GM21717 (cell line): ENCODE measurements around the gene C11orf58.

Experiments
- ATAC-seq: cut with Tn5 transposase; IDR thresholded peaks from one replicate; pipeline ENCODE4 v1.9.1; 2021; ENCODE audit warnings: mild to moderate bottlenecking, moderate library complexity; ENCODE audit not compliant: unreplicated experiment

The C11orf58 gene

DNA sequence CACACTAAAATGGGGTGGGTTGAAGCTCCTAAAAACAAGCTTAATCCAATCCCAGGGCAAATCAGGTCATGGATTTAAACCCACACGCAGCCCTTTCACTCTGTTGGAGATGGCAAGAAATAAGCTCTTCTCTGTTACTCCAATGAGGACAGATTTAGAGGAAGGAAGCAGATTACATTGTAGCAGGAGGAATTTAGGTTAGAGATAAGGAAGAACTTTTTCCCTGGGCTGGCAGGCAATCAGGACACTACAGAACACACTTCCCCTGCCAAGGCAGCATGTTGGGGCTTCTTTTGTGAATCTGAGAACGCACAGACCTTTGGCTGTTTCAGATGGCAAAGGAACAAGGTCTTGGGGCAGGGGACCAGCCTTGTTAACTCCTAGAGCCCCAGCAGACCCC, 46.2 kb downstream of the C11orf58 start:
- no peak for ATAC-seq

DNA sequence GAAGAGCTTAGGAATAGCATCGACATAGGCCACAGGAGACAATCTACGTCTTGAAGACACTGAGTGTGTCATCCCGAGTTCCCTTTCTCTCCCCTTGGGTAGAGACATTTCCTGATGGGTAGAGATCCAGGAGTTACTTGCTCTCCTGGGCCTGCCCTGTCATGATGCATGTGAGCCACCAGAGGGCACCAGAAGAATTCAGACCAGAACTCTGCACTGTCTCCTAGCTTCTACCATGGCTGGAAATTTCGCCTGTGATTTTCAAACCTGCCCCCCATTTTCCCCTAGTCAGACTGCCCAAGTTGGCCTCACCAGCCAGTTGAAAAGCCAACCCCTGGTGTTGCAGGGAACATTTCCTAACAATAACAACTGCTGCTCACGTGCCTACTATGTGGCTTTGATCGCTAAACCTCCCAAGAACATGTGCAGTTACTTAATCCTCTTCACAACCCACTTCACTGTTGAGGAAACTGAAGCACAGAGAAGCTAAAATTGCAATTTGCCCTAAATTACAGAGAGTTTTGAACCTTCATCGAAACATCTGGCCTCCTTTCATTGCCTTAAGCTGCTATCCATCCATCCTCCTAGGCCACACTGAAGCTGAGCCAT, 47.2 kb downstream of the C11orf58 start:
- ATAC-seq = peak; percentile 84

GRCh38 chr11:16786131-16786530, 47.7 kb downstream of the C11orf58 start:
- no peak for ATAC-seq

GRCh38 chr11:16787035-16787742, 48.7 kb downstream of the C11orf58 start:
- no peak for ATAC-seq

GRCh38 chr11:16788141-16789062, 50.0 kb downstream of the C11orf58 start:
- ATAC-seq = peak; percentile 65

GRCh38 chr11:16789063-16789420, 50.6 kb downstream of the C11orf58 start:
- no peak for ATAC-seq

DNA sequence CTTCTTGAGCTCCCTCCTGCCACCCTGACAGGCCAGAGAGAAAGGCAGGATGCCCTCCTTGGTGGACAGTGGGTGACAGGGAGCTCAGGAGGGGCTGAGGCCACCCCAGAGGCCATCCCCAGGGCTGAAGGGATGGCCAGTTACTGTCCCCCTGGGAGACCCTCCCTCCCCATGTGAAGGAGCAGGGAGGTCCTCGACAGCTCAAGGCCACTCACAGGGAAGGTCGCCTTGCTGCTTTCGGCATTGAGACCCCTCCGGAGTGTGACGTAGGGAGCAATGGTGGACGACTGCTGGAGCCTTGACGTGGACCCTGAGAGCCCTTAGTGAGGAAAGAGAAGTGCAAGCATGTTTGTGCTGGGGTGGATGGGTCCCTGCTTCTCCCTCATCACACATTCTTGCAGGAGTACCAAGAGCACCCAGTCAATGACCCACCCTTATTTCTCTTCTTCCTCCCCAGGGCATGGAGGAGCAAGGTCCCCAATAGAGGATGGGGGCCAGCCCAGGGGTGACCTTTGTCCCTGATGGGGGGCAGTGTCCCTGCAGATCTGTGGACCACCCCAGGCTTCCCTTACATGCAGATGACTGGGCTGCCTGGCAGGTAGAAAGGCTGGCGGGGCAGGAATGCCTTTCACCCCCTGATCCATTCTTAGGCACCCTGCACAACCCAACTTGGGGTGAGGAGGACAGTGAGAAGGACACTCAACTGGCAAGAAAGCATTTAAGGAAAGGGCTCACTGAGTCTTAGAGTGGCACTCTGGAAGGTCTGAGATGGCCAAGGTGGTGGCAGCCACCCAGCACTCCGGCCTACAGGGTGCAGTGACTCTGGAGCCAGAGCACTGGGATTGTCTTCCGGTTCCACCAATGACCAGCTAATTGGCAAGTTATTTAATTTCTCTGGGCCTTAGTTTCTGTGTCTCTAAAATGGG, 51.4 kb downstream of the C11orf58 start:
- ATAC-seq = no peak

DNA sequence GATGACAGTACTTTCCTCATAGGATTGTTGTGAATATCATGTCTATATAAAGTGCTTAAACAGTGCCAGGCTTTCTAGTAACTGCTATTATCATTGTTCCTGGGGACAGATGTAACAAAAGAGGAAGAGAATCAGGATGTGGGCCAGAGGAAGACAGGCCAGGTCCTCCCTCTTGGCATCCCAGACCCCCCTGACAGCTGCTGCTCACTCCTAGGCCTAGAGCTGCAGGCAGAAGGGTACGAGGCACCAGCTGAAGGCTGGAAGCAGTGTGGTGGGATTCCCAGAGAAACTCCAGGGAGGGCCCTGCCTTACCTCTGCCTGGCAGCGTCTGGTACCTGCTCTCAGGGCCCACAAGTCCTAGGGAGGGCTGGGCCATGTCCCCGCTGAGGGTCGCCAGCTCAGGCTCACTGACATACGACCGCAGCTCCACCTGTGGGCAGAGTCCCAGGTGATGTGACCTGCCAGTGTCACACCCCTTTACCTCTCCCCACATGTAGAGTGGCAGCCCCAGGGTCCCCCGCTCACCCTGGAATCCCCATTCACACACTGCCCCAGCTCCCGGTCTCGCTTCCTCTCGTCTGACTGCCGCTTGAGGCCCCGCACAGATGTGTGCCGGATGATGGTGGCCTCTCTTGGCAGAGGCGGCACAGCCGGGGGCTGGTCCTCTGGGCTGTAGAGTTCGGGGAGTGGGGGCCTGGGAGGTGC, 52.2 kb downstream of the C11orf58 start:
- no peak for ATAC-seq

DNA sequence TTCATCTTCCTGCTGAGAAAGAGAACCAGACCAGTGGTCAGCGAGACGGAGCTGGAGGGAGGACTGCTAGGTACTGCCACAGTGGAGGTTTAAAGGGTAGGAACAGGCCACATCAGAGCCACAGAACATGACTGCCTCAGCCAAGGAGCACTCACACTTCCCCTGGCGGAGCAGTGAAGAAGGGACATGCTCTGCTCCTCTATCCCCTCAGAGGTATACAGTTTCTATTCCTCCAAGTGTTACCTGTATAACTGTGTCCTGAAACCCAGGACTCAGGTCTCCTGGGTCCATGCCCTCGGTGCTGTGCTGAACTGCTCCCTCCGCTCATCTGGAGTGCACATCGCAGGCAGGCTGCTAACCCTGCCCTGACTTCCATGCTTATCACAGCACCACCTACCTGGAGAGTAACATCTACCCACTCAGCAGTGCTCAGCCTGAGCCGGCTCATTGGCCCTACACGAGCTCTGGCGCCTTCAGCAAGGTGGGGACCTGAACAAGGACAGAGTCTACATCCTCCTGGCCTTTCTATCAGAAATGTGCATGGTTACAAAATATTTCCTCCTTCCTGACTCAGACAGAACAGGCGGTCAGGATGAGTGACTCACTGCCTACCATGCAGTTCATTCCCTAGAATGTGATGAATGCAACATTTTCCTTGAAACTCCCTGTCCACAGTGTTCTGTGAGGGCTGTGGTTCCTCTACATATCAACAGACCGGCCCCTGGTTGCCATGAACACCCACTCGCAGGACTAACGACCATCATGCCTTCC, 52.9 kb downstream of the C11orf58 start:
- no peak for ATAC-seq

GRCh38 chr11:16792426-16792825, 54.0 kb downstream of the C11orf58 start:
- no peak for ATAC-seq

DNA sequence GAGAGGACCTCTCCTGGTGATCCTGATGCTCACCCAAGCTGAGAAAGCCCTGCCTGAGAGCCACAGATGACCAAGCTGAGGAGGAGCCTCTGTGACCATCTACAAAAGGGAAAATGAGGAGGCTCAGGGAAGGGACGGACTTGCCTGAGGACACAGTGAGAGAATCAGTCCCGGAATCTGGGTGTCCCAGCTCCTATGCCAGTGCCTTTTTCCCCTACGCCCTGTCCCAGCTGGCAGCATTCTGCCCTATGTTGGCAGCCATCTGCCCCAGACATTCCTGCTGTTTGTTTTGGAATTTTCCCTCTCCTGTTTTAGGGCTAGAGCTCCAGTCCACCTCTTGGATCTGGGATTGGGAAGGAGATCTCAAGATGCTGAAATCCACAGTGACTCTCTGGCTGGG, 54.6 kb downstream of the C11orf58 start:
- no peak for ATAC-seq

- no peak for ATAC-seq
These were observed 55.1 kb downstream of the C11orf58 start for GRCh38 chr11:16793511-16793910.

- no peak for ATAC-seq
These were observed 55.8 kb downstream of the C11orf58 start for GRCh38 chr11:16794047-16794818.

DNA sequence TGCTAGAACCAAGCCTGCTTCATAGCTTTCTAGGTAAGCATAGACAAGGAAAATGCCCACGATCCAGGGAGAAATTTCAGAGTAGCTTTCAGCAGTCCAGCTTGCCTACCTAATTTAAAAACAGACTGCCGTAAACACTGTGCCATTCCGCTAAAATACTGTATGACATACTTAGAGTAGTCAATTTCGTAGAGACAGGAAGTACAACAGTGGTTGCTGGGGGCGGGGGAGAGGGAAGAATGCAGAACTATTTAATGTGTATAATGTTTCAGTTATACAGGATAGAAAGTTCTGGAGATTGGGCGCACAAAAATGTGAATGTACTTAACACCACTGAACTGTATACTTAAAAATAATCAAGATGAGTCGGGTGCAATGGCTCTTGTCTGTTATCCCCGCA, 56.7 kb downstream of the C11orf58 start:
- ATAC-seq = no peak

DNA sequence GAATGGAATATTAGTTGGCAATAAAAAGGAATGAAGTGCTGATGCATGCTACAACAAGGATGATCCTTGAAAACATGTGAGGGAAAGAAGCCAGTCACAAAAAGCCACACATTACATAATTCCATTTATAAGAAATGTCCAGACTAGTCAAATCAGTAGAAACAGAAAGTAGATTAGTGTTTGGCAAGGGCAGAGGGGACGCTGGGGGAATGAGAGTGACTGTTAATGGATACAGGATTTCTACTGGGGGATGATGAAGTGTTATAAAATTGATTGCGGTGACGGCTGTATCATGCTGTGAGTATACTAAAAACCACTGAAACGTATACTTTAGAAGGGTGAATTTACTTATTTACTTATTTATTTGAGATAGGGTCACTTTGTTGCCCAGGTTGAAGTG, 57.9 kb downstream of the C11orf58 start:
- no peak for ATAC-seq

- no peak for ATAC-seq
These were observed 59.3 kb downstream of the C11orf58 start for GRCh38 chr11:16797776-16798175.

DNA sequence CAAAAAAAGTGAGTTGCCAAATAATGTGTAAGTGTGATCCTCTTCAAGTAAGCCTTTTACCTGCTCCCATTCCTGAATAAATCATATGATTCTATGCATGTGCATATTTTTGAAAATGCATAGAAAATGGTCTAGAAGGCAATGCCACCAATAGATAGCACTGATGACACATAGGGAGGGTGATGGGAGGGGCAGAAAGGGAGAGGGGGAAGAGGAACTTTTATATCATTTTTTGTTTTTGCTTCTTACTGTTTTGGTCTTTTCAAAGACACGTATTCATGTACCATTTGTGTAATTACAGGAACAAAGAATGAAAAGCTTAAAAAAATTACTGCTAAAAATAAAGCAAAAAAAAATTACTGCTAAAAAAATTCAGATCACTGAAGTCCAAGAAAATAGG, 60.8 kb downstream of the C11orf58 start:
- no peak for ATAC-seq

DNA sequence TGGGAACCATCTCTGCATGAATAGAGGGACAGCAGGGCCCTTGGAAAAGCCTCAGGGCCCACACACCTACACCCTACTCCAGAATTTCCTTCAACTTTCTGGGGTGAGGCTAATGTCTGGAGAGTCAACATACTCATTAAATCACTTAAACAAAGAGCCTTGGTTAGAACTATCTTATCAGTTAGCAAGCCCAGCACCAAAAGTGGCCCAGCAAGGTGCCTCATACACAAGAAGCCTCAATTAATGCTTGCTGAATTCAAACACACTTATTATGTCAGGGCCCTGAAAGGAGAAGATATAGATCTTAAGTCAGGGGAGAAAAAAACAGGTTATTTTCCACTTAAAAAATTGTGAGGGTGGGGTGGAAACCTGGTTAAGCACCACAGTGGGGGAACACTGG, 61.4 kb downstream of the C11orf58 start:
- ATAC-seq = no peak

- no peak for ATAC-seq
These were observed 61.9 kb downstream of the C11orf58 start for GRCh38 chr11:16800382-16800781.
